Stimulated activated CD8-positive, alpha-beta memory T cell treated with anti-CD3 and anti-CD28 coated beads, Interleukin-7, amount 100 ng/mL, for 24 hours (primary cell): ENCODE results near the gene RND1.
"Not testable (repeated sequence)": the region's sequence is repeated elsewhere in the genome, so short reads cannot be mapped to it uniquely, and the experiment has no call there.

ENCODE experiments used
- DNase-seq: peaks from one replicate; pipeline ENCODE4 v3.0.0-alpha.2; 2020; ENCODE audit warnings: low read depth

The RND1 gene

GRCh38 chr12:48866052-48866711 is 512 bp upstream of the RND1 start:
- DNase-seq, result no peak

- DNase-seq, result no peak
These were observed 2.4 kb downstream of the RND1 start for GRCh38 chr12:48863291-48863690.

DNA sequence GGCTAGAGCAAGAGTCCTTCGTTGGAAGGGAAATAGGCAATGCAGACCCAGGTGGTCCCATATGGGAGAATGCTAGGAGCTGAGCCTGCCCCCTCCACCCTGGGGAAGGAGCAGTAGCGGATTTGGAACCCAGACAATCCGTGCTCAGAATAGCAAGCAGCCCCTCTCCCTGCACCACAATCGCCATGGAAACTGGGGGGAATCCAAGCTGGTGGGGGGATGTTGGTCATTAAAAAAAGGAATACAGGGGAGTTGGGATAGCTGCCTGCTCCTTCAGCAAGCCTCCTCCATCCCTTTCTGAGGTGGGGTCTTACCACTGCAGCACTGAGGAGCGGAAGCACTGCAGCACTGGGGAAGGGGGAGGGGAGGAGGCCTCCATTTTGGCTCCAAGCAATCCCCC is 2.9 kb downstream of the RND1 start:
- no peak for DNase-seq

DNA sequence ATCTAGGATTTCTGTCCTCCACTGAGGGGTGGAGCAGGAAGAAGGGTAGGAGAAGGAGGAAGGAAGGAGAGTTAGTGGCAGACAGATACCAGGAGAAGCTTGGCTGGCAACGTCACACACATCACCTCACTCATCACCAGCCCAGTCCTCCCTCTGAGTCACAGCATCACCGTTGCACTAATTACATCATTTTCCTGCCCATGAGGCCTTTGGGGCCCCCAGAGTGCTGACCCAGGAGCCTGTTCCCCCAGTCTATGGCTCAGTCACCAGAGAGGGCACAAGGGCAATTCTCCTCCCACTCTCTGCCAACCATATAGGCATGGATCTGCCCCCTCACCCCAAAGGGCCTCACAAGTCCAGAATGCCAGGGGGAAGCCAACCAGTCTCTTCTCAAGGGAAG is 4.6 kb downstream of the RND1 start:
- DNase-seq, result no peak

DNA sequence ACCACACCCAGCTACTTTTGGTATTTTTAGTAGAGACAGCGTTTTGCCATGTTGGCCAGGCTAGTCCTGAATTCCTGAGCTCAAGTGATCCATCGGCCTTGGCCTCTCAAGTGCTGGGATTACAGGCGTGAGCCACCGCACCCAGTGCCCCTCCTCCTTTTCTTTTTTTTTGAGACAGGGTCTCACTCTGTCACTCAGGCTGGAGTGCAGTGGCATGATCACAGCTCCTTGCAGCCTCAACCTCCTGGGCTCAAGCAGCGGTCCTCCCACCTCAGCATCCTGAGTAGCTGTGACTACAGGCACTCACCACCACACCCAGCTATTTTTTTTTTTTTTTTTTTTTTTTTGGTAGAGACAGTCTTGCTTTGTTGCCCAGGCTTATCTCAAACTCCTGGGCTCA is 5.4 kb downstream of the RND1 start:
- not testable (repeated sequence) for DNase-seq

DNA sequence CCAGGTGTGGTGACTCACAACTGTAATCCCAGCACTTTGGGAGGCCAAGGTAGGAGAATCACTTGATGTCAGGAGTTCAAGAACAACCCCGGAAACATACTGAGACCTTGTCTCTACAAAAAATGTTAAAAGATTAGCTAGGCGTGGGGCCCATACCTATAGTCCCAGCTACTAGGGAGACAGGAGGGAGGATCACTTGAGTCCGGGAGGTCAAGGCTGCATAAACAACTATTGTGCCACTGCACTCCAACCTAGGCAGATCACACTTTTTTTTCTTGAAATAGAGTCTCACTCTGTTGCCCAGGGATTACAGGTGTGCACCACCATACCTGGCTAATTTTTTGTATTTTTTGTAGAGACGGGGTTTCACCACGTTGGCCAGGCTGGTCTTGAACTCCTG is 6.1 kb downstream of the RND1 start:
- DNase-seq, result no peak

DNA sequence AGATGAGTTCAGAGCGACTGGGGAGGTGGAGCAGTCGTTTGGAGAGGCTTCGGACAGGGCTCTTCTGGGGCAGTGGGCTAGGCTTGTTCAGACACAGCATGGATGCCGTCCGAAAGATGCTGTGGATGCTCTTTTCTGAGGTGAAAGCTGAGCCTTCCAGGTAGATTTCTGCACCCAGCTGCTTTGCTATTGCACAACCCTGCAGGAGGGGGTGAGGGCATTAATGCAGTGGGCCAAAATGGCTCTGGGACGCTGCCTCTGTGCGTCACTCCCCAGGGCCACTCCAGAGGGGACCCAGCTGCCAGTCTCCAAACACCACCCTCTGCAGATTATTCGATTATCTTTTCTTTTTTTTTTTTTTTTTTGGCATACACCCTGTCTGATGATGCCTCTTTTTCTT is 7.6 kb downstream of the RND1 start:
- DNase-seq, result no peak

GRCh38 chr12:48857278-48857994 is 8.2 kb downstream of the RND1 start:
- no peak for DNase-seq

DNA sequence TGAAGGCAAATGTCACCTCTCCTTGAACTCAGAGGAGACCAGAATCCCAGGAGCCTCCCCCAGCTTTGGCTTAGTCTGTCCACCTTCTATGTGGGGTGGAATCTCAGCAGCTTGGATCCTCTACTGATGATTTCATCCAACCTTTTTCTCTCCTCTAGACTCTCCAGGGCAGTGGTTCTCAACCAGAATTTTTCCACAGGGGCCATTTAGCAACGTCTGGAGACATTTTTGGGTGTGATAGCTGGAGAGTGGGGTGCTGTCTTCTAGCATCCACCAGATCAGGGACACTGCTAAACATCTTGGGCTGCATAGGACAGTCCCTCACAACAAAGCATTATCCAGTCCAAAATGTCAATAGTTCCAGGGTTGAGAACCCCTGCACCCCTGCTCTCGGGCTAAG is 9.3 kb downstream of the RND1 start:
- no peak for DNase-seq

DNA sequence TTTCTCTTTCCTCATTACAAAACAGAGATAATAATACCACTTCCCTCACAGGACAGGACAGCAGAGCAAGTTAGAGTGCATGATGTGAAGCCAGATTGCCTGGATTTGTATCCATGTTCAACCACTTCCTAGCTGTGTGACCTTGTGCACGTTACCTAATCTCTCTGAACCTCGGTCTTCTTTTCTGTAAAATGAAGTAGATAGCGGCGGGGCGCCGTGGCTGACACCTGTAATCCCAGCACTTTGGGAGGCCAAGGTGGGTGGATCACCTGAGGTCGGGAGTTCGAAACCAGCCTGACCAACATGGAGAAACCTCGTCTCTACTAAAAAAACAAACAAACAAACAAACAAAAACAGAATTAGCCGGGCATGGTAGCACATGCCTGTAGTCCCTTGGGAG is 10.7 kb downstream of the RND1 start:
- DNase-seq, result not testable (repeated sequence)

DNA sequence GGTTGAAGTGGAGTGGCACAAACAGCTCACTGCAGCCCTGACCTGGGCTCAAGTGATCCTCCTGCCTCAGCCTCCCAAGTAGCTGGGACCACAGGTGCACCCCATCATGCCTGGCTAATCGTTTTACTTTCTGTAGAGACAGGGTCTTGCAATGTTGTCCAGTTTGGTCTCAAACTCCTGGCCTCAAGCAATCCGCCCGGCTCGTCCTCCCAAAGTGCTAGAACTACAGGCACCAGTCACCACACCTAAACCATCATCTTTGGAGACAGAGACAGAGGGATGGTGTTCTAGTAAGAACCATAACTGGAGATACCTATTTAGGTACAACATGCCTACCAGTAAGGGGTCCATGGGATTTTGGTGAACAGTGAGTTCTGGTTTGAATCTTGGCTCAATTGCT is 11.2 kb downstream of the RND1 start:
- DNase-seq, result no peak

DNA sequence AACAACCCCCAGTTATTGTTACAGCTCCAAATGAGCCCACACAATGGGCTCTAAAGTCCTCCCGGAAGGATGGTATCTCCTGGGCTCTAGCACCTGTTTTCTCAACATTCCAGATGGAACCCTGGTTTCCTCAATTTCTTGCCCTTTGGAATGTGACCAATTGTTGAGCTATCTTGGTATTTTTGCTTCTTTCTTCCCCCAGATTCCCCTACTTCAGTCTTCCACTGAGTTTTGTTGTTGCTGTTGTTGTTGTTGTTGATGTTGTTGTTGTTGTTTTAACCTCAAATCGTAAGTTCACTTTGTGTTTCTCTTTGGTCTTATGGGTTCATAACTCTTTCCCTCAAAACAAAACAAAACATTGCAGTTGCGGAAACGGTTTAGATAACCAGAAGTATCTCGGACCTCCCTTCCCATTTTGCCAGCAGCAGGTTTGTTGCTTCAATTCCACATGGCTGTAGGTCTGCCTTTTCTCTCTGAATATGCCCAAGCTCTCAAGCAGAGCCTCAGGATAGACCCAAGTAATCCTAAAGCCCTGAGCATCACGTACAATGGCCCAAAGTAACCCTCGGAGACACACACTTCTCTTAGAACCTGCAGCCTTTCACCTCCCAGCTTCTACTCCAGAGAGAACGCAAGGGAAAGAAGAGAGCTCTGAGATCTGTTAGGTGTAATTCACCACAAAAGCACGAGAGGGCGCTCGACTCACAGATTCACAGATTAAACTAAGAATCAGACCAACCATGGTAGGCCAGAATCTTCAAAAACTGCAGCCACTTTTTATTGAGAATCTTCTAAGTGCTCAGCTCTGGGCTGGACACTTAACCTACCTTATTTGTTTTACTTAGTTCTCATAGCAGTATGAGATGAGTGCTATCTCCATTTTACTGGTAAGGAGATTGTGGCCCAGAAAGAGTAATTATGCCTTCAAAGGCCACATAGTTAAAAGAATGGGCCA is 12.7 kb downstream of the RND1 start:
- peak; percentile 77 for DNase-seq

DNA sequence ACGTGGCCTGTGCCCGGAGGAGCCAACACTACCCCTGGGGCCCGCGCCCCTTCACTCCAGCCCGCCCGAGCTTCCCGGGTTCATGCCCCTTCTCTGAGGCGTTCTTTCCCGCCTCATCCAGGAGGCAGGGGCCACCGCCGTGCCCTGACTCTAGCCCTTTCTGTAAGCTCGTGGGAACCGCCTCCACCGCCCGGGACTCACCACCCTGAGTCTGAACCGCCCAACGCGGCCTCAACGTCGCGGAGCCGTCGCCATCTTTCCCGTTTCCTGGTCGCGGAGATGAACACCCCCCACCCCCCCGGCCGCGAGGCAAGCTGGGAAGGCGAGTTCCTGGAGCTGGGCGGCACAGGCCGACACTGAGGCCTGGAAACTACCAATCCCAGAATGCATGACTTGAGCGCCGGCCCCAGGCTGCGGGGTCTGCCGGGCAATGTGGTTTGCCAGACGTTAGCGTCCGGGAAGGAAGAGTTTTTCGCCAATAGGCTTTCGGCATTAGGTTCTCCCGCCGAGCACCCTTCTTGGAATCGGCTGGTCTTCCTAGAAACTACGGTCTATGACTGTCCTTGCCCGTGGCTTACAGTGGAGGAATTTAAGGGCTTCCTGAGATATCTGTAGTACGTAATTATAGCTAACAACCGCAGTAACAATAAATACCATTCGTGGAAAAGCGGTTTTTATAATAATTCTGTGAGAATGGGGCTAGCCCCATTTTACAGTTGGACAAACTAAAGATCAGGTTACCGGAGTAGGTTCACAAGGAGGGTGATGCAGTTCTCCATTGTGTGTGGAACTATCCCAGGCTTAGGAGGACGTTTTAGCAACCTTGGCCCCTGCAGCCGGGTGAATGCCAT is 13.6 kb downstream of the RND1 start, which contains the start of gene DDX23:
TSS of gene DDX23 (minus strand) at position 281 of the 851 bp plus-strand sequence. CDS start 6,381 bp downstream, outside the sequence.
- peak; percentile 81 for DNase-seq

DNA sequence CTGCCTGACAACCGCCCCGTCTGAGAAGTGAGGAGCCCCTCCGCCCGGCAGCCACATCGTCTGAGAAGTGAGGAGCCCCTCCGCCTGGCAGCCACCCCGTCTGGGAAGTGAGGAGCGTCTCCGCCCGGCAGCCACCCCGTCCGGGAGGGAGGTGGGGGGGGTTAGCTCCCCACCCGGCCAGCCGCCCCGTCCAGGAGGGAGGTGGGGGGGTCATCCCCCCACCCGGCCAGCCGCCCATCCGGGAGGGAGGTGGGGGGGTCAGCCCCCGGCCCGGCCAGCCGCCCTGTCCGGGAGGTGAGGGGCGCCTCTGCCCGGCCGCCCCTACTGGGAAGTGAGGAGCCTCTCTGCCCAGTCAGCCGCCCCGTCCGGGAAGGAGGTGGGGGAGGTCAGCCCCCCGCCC is 23.6 kb downstream of the RND1 start:
- not testable (repeated sequence) for DNase-seq

DNA sequence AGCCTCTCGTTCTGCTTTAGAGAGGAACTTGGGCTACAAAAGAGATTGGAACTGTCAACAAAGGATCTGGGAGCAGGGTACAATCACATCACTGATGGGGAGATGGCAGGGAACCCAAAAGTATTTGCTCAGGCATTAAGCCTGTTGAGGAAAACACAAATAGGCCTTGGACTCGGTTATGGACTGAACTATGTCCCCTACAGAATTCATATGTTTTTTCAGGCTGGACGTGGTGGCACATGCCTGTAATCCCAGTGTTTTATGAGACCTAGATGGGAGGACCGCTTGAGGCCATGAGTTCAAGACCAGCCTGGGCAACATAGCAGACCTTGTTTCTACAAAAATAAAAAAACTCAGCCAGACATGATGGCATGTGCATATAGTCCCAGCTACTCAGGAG is 27.6 kb downstream of the RND1 start:
- no peak for DNase-seq

- no peak for DNase-seq
These were observed 33.2 kb downstream of the RND1 start for GRCh38 chr12:48832321-48833060.

DNA sequence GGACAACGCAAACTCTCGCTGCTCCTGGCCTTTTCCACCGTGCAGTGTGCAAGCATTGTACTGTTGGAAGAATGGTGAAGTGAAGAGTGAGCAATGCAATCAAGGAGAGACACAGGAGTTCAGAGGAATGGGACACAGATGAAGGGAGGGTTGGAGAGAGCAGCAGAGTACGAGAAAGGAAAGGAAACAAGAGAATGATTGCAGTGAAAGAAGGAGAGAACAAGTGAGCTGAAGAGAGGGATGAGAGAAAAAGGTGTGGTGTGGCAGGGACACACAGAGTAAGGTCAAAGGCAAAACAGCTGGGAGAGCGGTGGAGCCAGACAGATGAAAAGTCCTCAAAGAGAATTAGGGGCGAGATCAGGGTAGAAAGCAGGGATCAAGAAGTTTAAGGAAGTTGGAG is 34.4 kb downstream of the RND1 start:
- no peak for DNase-seq

- DNase-seq, result no peak
These were observed 36.7 kb downstream of the RND1 start for GRCh38 chr12:48828841-48829575.

DNA sequence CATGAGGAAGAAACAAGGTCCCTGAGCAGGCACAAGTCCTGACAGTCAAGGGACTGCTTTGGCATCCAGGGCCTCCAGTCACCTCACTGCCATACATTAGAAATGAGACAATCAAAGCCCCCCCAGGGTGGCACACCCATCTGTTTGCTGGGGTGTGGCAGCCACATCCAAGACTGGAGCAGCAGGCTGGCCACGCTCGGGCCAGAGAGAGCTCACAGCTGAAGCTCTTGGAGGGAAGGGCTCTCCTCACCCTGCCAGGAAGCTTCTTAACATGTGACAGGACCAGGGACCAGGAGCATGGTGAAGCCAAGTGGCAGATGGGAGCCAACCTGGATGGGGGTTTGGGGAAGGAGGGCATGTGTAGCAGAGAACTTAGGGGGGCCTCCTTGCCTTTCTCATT is 37.4 kb downstream of the RND1 start:
- DNase-seq, result no peak

DNA sequence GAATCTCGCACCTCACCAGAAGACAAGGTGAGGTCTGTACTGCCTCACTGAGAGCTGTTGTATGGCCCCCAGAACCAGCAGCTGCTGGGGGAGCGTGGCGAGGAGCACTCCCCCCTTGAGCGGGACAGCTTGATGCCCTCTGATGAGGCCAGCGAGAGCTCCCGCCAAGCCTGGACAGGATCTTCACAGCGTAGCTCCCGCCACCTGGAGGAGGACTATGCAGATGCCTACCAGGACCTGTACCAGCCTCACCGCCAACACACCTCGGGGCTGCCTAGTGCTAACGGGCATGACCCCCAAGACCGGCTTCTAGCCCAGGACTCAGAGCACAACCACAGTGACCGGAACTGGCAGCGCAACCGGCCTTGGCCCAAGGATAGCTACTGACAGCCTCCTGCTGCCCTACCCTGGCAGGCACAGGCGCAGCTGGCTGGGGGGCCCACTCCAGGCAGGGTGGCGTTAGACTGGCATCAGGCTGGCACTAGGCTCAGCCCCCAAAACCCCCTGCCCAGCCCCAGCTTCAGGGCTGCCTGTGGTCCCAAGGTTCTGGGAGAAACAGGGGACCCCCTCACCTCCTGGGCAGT is 38.1 kb downstream of the RND1 start:
- DNase-seq, result no peak
